ENCODE measurements around the gene PPP1R10. TPM values are rescaled to one million over a fixed set of nuclear protein-coding genes. Genes with fewer than 3 reads are reported as not detected.

The PPP1R10 gene
- total and polyA plus RNA-seq, 2 of the 13 experiments (the other 11 are each of a cell fraction or from before 2014, with no cell fraction given): 26.3 to 38.4 TPM

- peak; percentile 73; the same call in 1 of the 2 replicates for TF ChIP-seq KAT8 (CRISPR knock-in tag; IDR thresholded peaks at IDR 0.05)
- TF ChIP-seq GATA4 (IDR thresholded peaks at IDR 0.05; ENCODE audit: borderline replicate concordance, low read depth): no peak
- TF ChIP-seq ZSCAN22 (CRISPR knock-in tag; IDR thresholded peaks at IDR 0.05): no peak
- no peak for TF ChIP-seq NAIF1 (CRISPR knock-in tag; IDR thresholded peaks at IDR 0.05; ENCODE audit: borderline replicate concordance)
- peak; percentile 27; the same call in 1 of the 2 replicates for TF ChIP-seq HBP1 (CRISPR knock-in tag; IDR thresholded peaks at IDR 0.05; ENCODE audit: low read depth)
- TF ChIP-seq ATF3 (CRISPR knock-in tag; IDR thresholded peaks at IDR 0.05): peak; percentile 68; the same call in 1 of the 2 replicates
- peak; percentile 78 for TF ChIP-seq HOXA3 (CRISPR knock-in tag; IDR thresholded peaks at IDR 0.05)
- TF ChIP-seq BATF2 (CRISPR knock-in tag; IDR thresholded peaks at IDR 0.05): no peak; the same call in 1 of the 2 replicates
- no peak for TF ChIP-seq ZNF260 (CRISPR knock-in tag; IDR thresholded peaks at IDR 0.05; ENCODE audit: borderline replicate concordance, low read depth)
- TF ChIP-seq ZNF546 (CRISPR knock-in tag; conservative IDR thresholded peaks at IDR 0.05): 0 out of 2 replicates have a peak, but pooled peaks have one; percentile 25
- no peak for TF ChIP-seq MLX (CRISPR knock-in tag; IDR thresholded peaks at IDR 0.05)
- TF ChIP-seq ZNF430 (CRISPR knock-in tag; IDR thresholded peaks at IDR 0.05): 0 out of 2 replicates have a peak, but pooled peaks have one; percentile 78
- TF ChIP-seq CEBPG (CRISPR knock-in tag; IDR thresholded peaks at IDR 0.05): peak; percentile 94
- TF ChIP-seq ZNF772 (CRISPR knock-in tag; IDR thresholded peaks at IDR 0.05): 0 out of 2 replicates have a peak, but pooled peaks have one; percentile 72
- 0 out of 2 replicates have a peak, but pooled peaks have one; percentile 41 for TF ChIP-seq RFX5 (IDR thresholded peaks at IDR 0.05; ENCODE audit: low read depth, low read length)
- TF ChIP-seq THAP11 (CRISPR knock-in tag; IDR thresholded peaks at IDR 0.05): peak; percentile 78
- TF ChIP-seq PITX1 (CRISPR knock-in tag; IDR thresholded peaks at IDR 0.05): peak; percentile 55
- no peak for TF ChIP-seq LRRFIP1 (CRISPR knock-in tag; conservative IDR thresholded peaks at IDR 0.05)
- peak; percentile 47 for TF ChIP-seq TGIF2 (CRISPR knock-in tag; IDR thresholded peaks at IDR 0.05)
- TF ChIP-seq ZNF317 (CRISPR knock-in tag; IDR thresholded peaks at IDR 0.05): peak; percentile 56; the same call in 1 of the 2 replicates
- TF ChIP-seq YEATS4 (CRISPR knock-in tag; IDR thresholded peaks at IDR 0.05; ENCODE audit: borderline replicate concordance): peak; percentile 68
- no peak for TF ChIP-seq ZNF224 (CRISPR knock-in tag; IDR thresholded peaks at IDR 0.05)
- 0 out of 2 replicates have a peak, but pooled peaks have one; percentile 48 for TF ChIP-seq ZSCAN9 (CRISPR knock-in tag; IDR thresholded peaks at IDR 0.05; ENCODE audit: borderline replicate concordance)
- no peak for TF ChIP-seq SRSF4 (IDR thresholded peaks at IDR 0.05; ENCODE audit: low read depth, low read length, poor library complexity, severe bottlenecking)
- TF ChIP-seq AHR (CRISPR knock-in tag; IDR thresholded peaks at IDR 0.05): 0 out of 2 replicates have a peak, but pooled peaks have one; percentile 13
- TF ChIP-seq ZNF501 (CRISPR knock-in tag; IDR thresholded peaks at IDR 0.05): peak; percentile 71; the same call in 1 of the 2 replicates
- peak; percentile 33; the same call in 1 of the 2 replicates for TF ChIP-seq PHF8 (CRISPR knock-in tag; IDR thresholded peaks at IDR 0.05)
- 0 out of 2 replicates have a peak, but pooled peaks have one; percentile 32 for TF ChIP-seq REL (CRISPR knock-in tag; conservative IDR thresholded peaks at IDR 0.05)
Measured at GRCh38 chr6:30614843-30615218, 2.2 kb downstream of the PPP1R10 start (continued).
